SK-N-SH (cell line): ENCODE data around the gene IGSF3. TPM values are rescaled to one million over a fixed set of nuclear protein-coding genes. Genes with fewer than 3 reads are reported as not detected.

Experiments
- CTCF ChIA-PET: fragments of 300-600, 350-600 bp; formaldehyde crosslinking; extraction: SDS; loops from one replicate; lab custom pipeline; 2021; lab: Yijun Ruan, JAX
- POLR2A ChIA-PET: fragments of 350-600 bp; sonication (Branson Sonifier 250); formaldehyde crosslinking; extraction: SDS; loops from one replicate; lab custom pipeline; 2020; ENCODE audit warnings: antibody characterized with exemption, inconsistent platforms; lab: Yijun Ruan, JAX
- DNase-seq: peaks from one replicate; pipeline ENCODE4 v3.0.0; 2012
- H2AFZ ChIP-seq: fragments of 200-600 bp; sonication (generic); 2 replicates; pipeline ENCODE4 v1.8.1; 2016; ENCODE audit warnings: antibody characterized with exemption, mild to moderate bottlenecking, low read depth
- H3F3A ChIP-seq: fragments of 200-600 bp; sonication (generic); replicated peaks from 2 replicates; pipeline ENCODE3; 2016; ENCODE audit warnings: antibody characterized with exemption, mild to moderate bottlenecking; ENCODE audit not compliant: insufficient read depth
- H3K27ac ChIP-seq, 2 experiments: fragments of 200-500 bp in 1 of 2; fragments of 200-600 bp in 1 of 2; sonication (Bioruptor generic) in 1 of 2; sonication (generic), shearing (Covaris generic) in 1 of 2; 2 replicates each; pipeline versions ENCODE4 v1.5.1 to v1.6.1; 2014 to 2016; ENCODE audit warnings: low read depth in 2 of 2, inconsistent platforms in 1 of 2, low read length in 1 of 2, mild to moderate bottlenecking in 1 of 2, mixed read lengths in 1 of 2
- H3K27me3 ChIP-seq: fragments of 200-600 bp; sonication (generic), shearing (Covaris generic); 2 replicates; pipeline ENCODE4 v1.6.1; 2016; ENCODE audit warnings: mixed run types; ENCODE audit not compliant: insufficient read depth
- H3K36me3 ChIP-seq, 2 experiments: fragments of 200-500 bp in 1 of 2; fragments of 200-600 bp in 1 of 2; sonication (Bioruptor generic) in 1 of 2; sonication (generic) in 1 of 2; replicated peaks in 1 of 2; 2 replicates each; pipeline versions ENCODE3 to v1.5.1; 2014 to 2016; ENCODE audit warnings: low read length in 1 of 2, mild to moderate bottlenecking in 1 of 2; ENCODE audit not compliant: insufficient read depth in 2 of 2, control insufficient read depth in 1 of 2
- H3K4me1 ChIP-seq, 2 experiments: fragments of 200-500 bp in 1 of 2; fragments of 200-600 bp in 1 of 2; sonication (Bioruptor generic) in 1 of 2; sonication (generic), shearing (Covaris generic) in 1 of 2; 2 replicates each; pipeline versions ENCODE4 v1.5.1 to v1.6.1; 2014 to 2016; ENCODE audit warnings: low read depth in 1 of 2, low read length in 1 of 2, mixed run types in 1 of 2; ENCODE audit not compliant: insufficient read depth in 2 of 2, control insufficient read depth in 1 of 2
- H3K4me2 ChIP-seq: fragments of 200-600 bp; sonication (generic), shearing (Covaris generic); 2 replicates; pipeline ENCODE4 v1.6.1; 2017; ENCODE audit warnings: mixed run types
- H3K4me3 ChIP-seq, 2 experiments: fragments of 200-500 bp in 1 of 2; fragments of 200-600 bp in 1 of 2; sonication (Bioruptor generic) in 1 of 2; sonication (generic), shearing (Covaris generic) in 1 of 2; 2 replicates each; pipeline versions ENCODE4 v1.5.1 to v1.8.1; 2014 to 2016; ENCODE audit warnings: low read depth in 2 of 2, inconsistent platforms in 1 of 2, low read length in 1 of 2, mild to moderate bottlenecking in 1 of 2, mixed read lengths in 1 of 2, moderate library complexity in 1 of 2
- H3K79me2 ChIP-seq: fragments of 200-600 bp; sonication (generic); 2 replicates; pipeline ENCODE4 v1.8.1; 2017; ENCODE audit warnings: mild to moderate bottlenecking; ENCODE audit not compliant: insufficient read depth
- H3K9ac ChIP-seq: fragments of 200-600 bp; sonication (generic); 2 replicates; pipeline ENCODE4 v1.6.1; 2017; ENCODE audit warnings: mixed run types
- H3K9me2 ChIP-seq: fragments of 200-600 bp; sonication (generic); 2 replicates; pipeline ENCODE4 v1.6.1; 2017; ENCODE audit warnings: mixed run types
- H3K9me3 ChIP-seq: fragments of 200-600 bp; sonication (generic); 2 replicates; pipeline ENCODE4 v1.6.1; 2017; ENCODE audit warnings: mixed run types, mild to moderate bottlenecking, moderate library complexity
- H4K20me1 ChIP-seq: fragments of 200-600 bp; sonication (generic); 2 replicates; pipeline ENCODE4 v1.6.1; 2017; ENCODE audit warnings: mild to moderate bottlenecking, mixed run types; ENCODE audit not compliant: insufficient read depth
- CHD2 ChIP-seq: fragments of 150-350 bp; IDR thresholded peaks from 2 replicates; pipeline ENCODE4 v1.6.1; 2018; ENCODE audit warnings: low read length; ENCODE audit not compliant: partially characterized antibody
- CTCF ChIP-seq: fragments of 200-600 bp; sonication (generic); IDR thresholded peaks from 2 replicates; pipeline ENCODE4 v1.6.1; 2017; ENCODE audit warnings: antibody characterized with exemption, mild to moderate bottlenecking, moderate library complexity
- EZH2phosphoT487 ChIP-seq: fragments of 200-600 bp; sonication (generic); IDR thresholded peaks from 2 replicates; pipeline ENCODE4 v1.6.1; 2017; ENCODE audit warnings: low read depth, mixed run types, mild to moderate bottlenecking, antibody characterized with exemption, moderate library complexity, borderline replicate concordance
- FOXJ3 ChIP-seq: sonication (generic); formaldehyde crosslinking; IDR thresholded peaks from 2 replicates; pipeline ENCODE4 v1.5.1; 2020; ENCODE audit warnings: mild to moderate bottlenecking, missing genetic modification reagents
- GATA2 ChIP-seq: sonication (generic); formaldehyde crosslinking; IDR thresholded peaks from 2 replicates; pipeline ENCODE4 v1.5.0; 2020; ENCODE audit warnings: mild to moderate bottlenecking, missing genetic modification reagents
- IRF3 ChIP-seq: fragments of 150-350 bp; IDR thresholded peaks from 2 replicates; pipeline ENCODE4 v1.6.1; 2016; ENCODE audit warnings: mild to moderate bottlenecking, low read depth, low read length
- JUND ChIP-seq: IDR thresholded peaks from 2 replicates; pipeline ENCODE4 v1.4.0; 2012
- MEF2A ChIP-seq: IDR thresholded peaks from 2 replicates; pipeline ENCODE4 v1.4.0; 2012; ENCODE audit warnings: low read depth, borderline replicate concordance
- MXI1 ChIP-seq: IDR thresholded peaks from 2 replicates; pipeline ENCODE4 v1.6.1; 2012; ENCODE audit warnings: mild to moderate bottlenecking, low read depth, low read length, improper control_type of control experiment
- PBX3 ChIP-seq: IDR thresholded peaks from 2 replicates; pipeline ENCODE4; 2012
- POLR2AphosphoS5 ChIP-seq: IDR thresholded peaks from 2 replicates; pipeline ENCODE4 v1.6.1; 2012; ENCODE audit warnings: low read depth, low read length
- RAD21 ChIP-seq: IDR thresholded peaks from 2 replicates; pipeline ENCODE4 v1.6.1; 2012; ENCODE audit warnings: mild to moderate bottlenecking, low read length
- SIN3A ChIP-seq: IDR thresholded peaks from 2 replicates; pipeline ENCODE4 v1.6.1; 2012; ENCODE audit warnings: low read depth, mild to moderate bottlenecking, low read length, moderate library complexity, borderline replicate concordance
- TEAD4 ChIP-seq: IDR thresholded peaks from 2 replicates; pipeline ENCODE4 v1.4.0; 2012; ENCODE audit warnings: mild to moderate bottlenecking, borderline replicate concordance; ENCODE audit not compliant: insufficient read depth
- USF1 ChIP-seq: IDR thresholded peaks from 2 replicates; pipeline ENCODE4 v1.4.0; 2012; ENCODE audit warnings: low read depth, borderline replicate concordance
- YY1 ChIP-seq: IDR thresholded peaks from 2 replicates; pipeline ENCODE4 v1.4.0; 2012; ENCODE audit warnings: low read depth, mild to moderate bottlenecking
- ZBTB33 ChIP-seq: IDR thresholded peaks from 2 replicates; pipeline ENCODE4 v1.4.0; 2012; ENCODE audit warnings: low read depth, borderline replicate concordance
- WGBS: methylation state at CpG from one replicate; pipeline ENCODE4 v1.1.6; 2017; ENCODE audit warnings: low lambda C conversion rate; 5-methylcytosine and 5-hydroxymethylcytosine counted together
- polyA plus RNA-seq, 3 experiments: library from polyadenylated mRNA; depleted of rRNA; stranded (reverse); fragments of >200 nt; gene quantifications; 2 replicates each; pipeline ENCODE4 v1.2.3, GENCODE V29; 2012

Gene IGSF3
- polyA plus RNA-seq, 1 of the 3 experiments (the other 2 are of a cell fraction), result 3.0 TPM

- H3K27ac ChIP-seq, result peak overlapping the region in 1 of 2 experiments; percentile 28; a peak in 1 of 4 replicates
- H3K79me2 ChIP-seq, result no peaks in the 10 kb centered on the region
- no peak overlapping the region for H3K4me2 ChIP-seq
- 76% methylated on average over 3 of the region's 3 CpGs for WGBS
- ChIA-PET POLR2A (no interaction called here), CTCF (interaction anchor here (1.0 to 6.7 kb wide), 5 partner anchors 9 to 120 kb away, joined by 3 to 29 read pairs (median 6); no protein-coding TSS in a partner anchor)
- no peak overlapping the region for H3K4me3 ChIP-seq
- peaks cover 5 to 71% of the 10 kb centered on the region in 2 experiments; a peak in 3 of 4 replicates for H3K4me1 ChIP-seq
- H3K9me2 ChIP-seq, result no peaks in the 10 kb centered on the region
- no peaks in the 10 kb centered on the region for H3F3A ChIP-seq
- no peaks in the 10 kb centered on the region for H3K9me3 ChIP-seq
- no peaks in the 10 kb centered on the region for H3K27me3 ChIP-seq
- no peaks in the 10 kb centered on the region for H3K36me3 ChIP-seq
- TF ChIP-seq SIN3A, result no peak
- TF ChIP-seq, all 33 proteins: peak for 0
- no peak for DNase-seq
- Histone ChIP-seq H2AFZ (no peak overlapping the region), H3K9ac (no peak overlapping the region), H4K20me1 (no peaks in the 10 kb centered on the region)
Observed at GRCh38 chr1:116694524-116694923, 27.0 kb upstream of the IGSF3 start.

GRCh38 chr1:116693759-116694480 is 26.4 kb upstream of the IGSF3 start:
- no peak for DNase-seq
- H3K4me2 ChIP-seq, result no peak overlapping the region
- 63% methylated on average over 5 of the region's 5 CpGs for WGBS
- H3K36me3 ChIP-seq, result no peaks in the 10 kb centered on the region
- no peaks in the 10 kb centered on the region for H3K9me3 ChIP-seq
- H3K27ac ChIP-seq, result peak overlapping the region in 1 of 2 experiments; percentile 50; a peak in 1 of 4 replicates
- no peaks in the 10 kb centered on the region for H3K27me3 ChIP-seq
- ChIA-PET CTCF (interaction anchor here (0.9 to 6.7 kb wide), 5 partner anchors 20 to 119 kb away, joined by 4 to 29 read pairs (median 6); no protein-coding TSS in a partner anchor), POLR2A (no interaction called here)
- H2AFZ ChIP-seq, result no peak overlapping the region
- no peaks in the 10 kb centered on the region for H3K79me2 ChIP-seq
- H3K9ac ChIP-seq, result no peak overlapping the region
- no peaks in the 10 kb centered on the region for H3K9me2 ChIP-seq
- no peaks in the 10 kb centered on the region for H4K20me1 ChIP-seq
- no peak overlapping the region for H3K4me3 ChIP-seq
- H3F3A ChIP-seq, result no peaks in the 10 kb centered on the region
- no peak for TF ChIP-seq CHD2
- TF ChIP-seq POLR2AphosphoS5, result no peak
- TF ChIP-seq MEF2A, result no peak
- TF ChIP-seq IRF3, result no peak
- TF ChIP-seq RAD21, result no peak
- no peak for TF ChIP-seq TEAD4
- TF ChIP-seq GATA2 (CRISPR knock-in tag), result no peak
- TF ChIP-seq FOXJ3 (CRISPR knock-in tag), result no peak
- TF ChIP-seq MXI1, result no peak
- no peak for TF ChIP-seq YY1
- no peak for TF ChIP-seq ZBTB33
- no peak for TF ChIP-seq USF1
- TF ChIP-seq JUND, result no peak
- no peak for TF ChIP-seq PBX3
- TF ChIP-seq EZH2phosphoT487, result no peak
- no peak for TF ChIP-seq CTCF
- H3K4me1 ChIP-seq, result peaks cover 5 to 73% of the 10 kb centered on the region in 2 experiments; a peak in 3 of 4 replicates
